Neural progenitor cell (in vitro differentiated cells): ENCODE data around the gene EFNA5. TPM values are rescaled to one million over a fixed set of nuclear protein-coding genes. Genes with fewer than 3 reads are reported as not detected.

Experiments used
- DNase-seq: peaks from one replicate; pipeline ENCODE4 v3.0.0-alpha.2; 2016; ENCODE audit warnings: low spot score
- H2AFZ ChIP-seq: fragments of 200-600 bp; sonication (generic); replicated peaks from 2 replicates; pipeline ENCODE4 v1.6.1; 2016; ENCODE audit warnings: antibody characterized with exemption
- H3F3A ChIP-seq: fragments of 200-600 bp; sonication (generic); 2 replicates; pipeline ENCODE4 v1.6.1; 2016; ENCODE audit warnings: antibody characterized with exemption, low read depth
- H3K27ac ChIP-seq: fragments of 200-600 bp; sonication (generic); 2 replicates; pipeline ENCODE4 v1.5.1; 2016; ENCODE audit warnings: mild to moderate bottlenecking
- H3K27me3 ChIP-seq: fragments of 200-600 bp; sonication (generic); 2 replicates; pipeline ENCODE4 v1.6.1; 2016; ENCODE audit warnings: mild to moderate bottlenecking, moderate library complexity
- H3K36me3 ChIP-seq: fragments of 200-600 bp; sonication (generic); 2 replicates; pipeline ENCODE4 v1.5.1; 2016
- H3K4me1 ChIP-seq: fragments of 200-600 bp; sonication (generic); 2 replicates; pipeline ENCODE4 v1.6.1; 2016; ENCODE audit warnings: mixed run types
- H3K4me2 ChIP-seq: fragments of 200-600 bp; sonication (generic); 2 replicates; pipeline ENCODE4 v1.6.1; 2016
- H3K4me3 ChIP-seq: fragments of 200-600 bp; sonication (generic); 2 replicates; pipeline ENCODE4 v1.5.1; 2016
- H3K79me2 ChIP-seq: fragments of 200-600 bp; sonication (generic); 2 replicates; pipeline ENCODE4 v1.6.1; 2016; ENCODE audit warnings: low read depth
- H3K9ac ChIP-seq: fragments of 200-600 bp; sonication (generic); 2 replicates; pipeline ENCODE4 v1.6.1; 2016
- H3K9me3 ChIP-seq: fragments of 200-600 bp; sonication (generic); 2 replicates; pipeline ENCODE4 v1.5.1; 2016; ENCODE audit warnings: low read depth
- H4K20me1 ChIP-seq: fragments of 200-600 bp; sonication (generic); 2 replicates; pipeline ENCODE4 v1.6.1; 2016; ENCODE audit warnings: low read depth
- H3K27ac Mint-ChIP-seq: 3 replicates; pipeline ENCODE4 v1.8.0; 2021; ENCODE audit warnings: mixed read lengths
- H3K27me3 Mint-ChIP-seq: 2 replicates; pipeline ENCODE4 v1.8.0; 2022; ENCODE audit warnings: low read depth, mild to moderate bottlenecking, inconsistent platforms, moderate library complexity, mixed read lengths; ENCODE audit not compliant: insufficient read depth
- H3K36me3 Mint-ChIP-seq: 3 replicates; pipeline ENCODE4 v1.8.0; 2021; ENCODE audit warnings: mixed read lengths
- H3K4me1 Mint-ChIP-seq: 3 replicates; pipeline ENCODE4 v1.8.0; 2021; ENCODE audit warnings: mixed read lengths
- H3K4me3 Mint-ChIP-seq: 3 replicates; pipeline ENCODE4 v1.8.0; 2021; ENCODE audit warnings: mild to moderate bottlenecking, moderate library complexity, mixed read lengths
- H3K9me3 Mint-ChIP-seq: 3 replicates; pipeline ENCODE4 v1.8.0; 2020; ENCODE audit warnings: mixed read lengths
- CTCF ChIP-seq: fragments of 200-600 bp; sonication (generic); IDR thresholded peaks from 2 replicates; pipeline ENCODE4 v1.5.1; 2017; ENCODE audit warnings: antibody characterized with exemption, mild to moderate bottlenecking
- EZH2 ChIP-seq: fragments of 200-600 bp; sonication (generic); IDR thresholded peaks from 2 replicates; pipeline ENCODE4 v1.6.1; 2017; ENCODE audit warnings: antibody characterized with exemption, mild to moderate bottlenecking, moderate library complexity
- EZH2phosphoT487 ChIP-seq: fragments of 200-600 bp; sonication (generic); IDR thresholded peaks from 2 replicates; pipeline ENCODE4 v1.6.1; 2017; ENCODE audit warnings: antibody characterized with exemption
- total RNA-seq: library from RNA; depleted of rRNA; stranded (reverse); fragments of >200 nt; gene quantifications from 2 replicates; pipeline ENCODE4 v1.2.3, GENCODE V29; 2015; ENCODE audit warnings: low replicate concordance

Gene EFNA5
- total RNA-seq, 1 donor from 2014 or later: 105 TPM

- peaks cover 39% of the 10 kb centered on the region for H3K4me1 ChIP-seq
- peak; percentile 22 for DNase-seq
- Mint-ChIP-seq H3K9me3 (no peaks in the 10 kb centered on the region), H3K4me3 (no peak overlapping the region), H3K27me3 (peaks cover 3% of the 10 kb centered on the region), H3K27ac (no peak overlapping the region), H3K4me1 (peaks cover 44% of the 10 kb centered on the region), H3K36me3 (peaks cover 8% of the 10 kb centered on the region)
- peaks cover 49% of the 10 kb centered on the region for H3F3A ChIP-seq
- H3K4me3 ChIP-seq: no peak overlapping the region
- peaks cover 98% of the 10 kb centered on the region for H4K20me1 ChIP-seq
- H3K9me3 ChIP-seq: no peaks in the 10 kb centered on the region
- no peak overlapping the region for H3K9ac ChIP-seq
- peaks cover 99% of the 10 kb centered on the region for H3K79me2 ChIP-seq
- no peak overlapping the region for H2AFZ ChIP-seq
- peak overlapping the region; percentile 74 for H3K27ac ChIP-seq
- no peaks in the 10 kb centered on the region for H3K36me3 ChIP-seq
- H3K27me3 ChIP-seq: no peaks in the 10 kb centered on the region
- peak overlapping the region; percentile 42 for H3K4me2 ChIP-seq
- TF ChIP-seq EZH2phosphoT487 (no peak), EZH2 (no peak), CTCF (no peak)
These were observed 49.6 kb downstream of the EFNA5 start for GRCh38 chr5:107621089-107621488.

- Histone ChIP-seq H3K79me2 (peaks cover 99% of the 10 kb centered on the region), H3K9ac (no peak overlapping the region), H3K4me3 (no peak overlapping the region), H3F3A (peaks cover 49% of the 10 kb centered on the region), H3K27me3 (no peaks in the 10 kb centered on the region), H3K4me2 (peak overlapping the region; percentile 42), H3K4me1 (peaks cover 52% of the 10 kb centered on the region), H2AFZ (no peak overlapping the region), H3K36me3 (no peaks in the 10 kb centered on the region), H4K20me1 (peaks cover 98% of the 10 kb centered on the region), H3K27ac (peak overlapping the region; percentile 74), H3K9me3 (no peaks in the 10 kb centered on the region)
- H3K27me3 Mint-ChIP-seq: peaks cover 3% of the 10 kb centered on the region
- H3K27ac Mint-ChIP-seq: peak overlapping the region; percentile 54
- H3K36me3 Mint-ChIP-seq: peaks cover 5% of the 10 kb centered on the region
- no peak overlapping the region for H3K4me3 Mint-ChIP-seq
- peaks cover 53% of the 10 kb centered on the region for H3K4me1 Mint-ChIP-seq
- H3K9me3 Mint-ChIP-seq: no peaks in the 10 kb centered on the region
- no peak for DNase-seq
- TF ChIP-seq EZH2phosphoT487 (no peak), EZH2 (no peak), CTCF (no peak)
These were observed 51.0 kb downstream of the EFNA5 start for GRCh38 chr5:107619781-107620180.

- H3K9me3 ChIP-seq: no peaks in the 10 kb centered on the region
- no peaks in the 10 kb centered on the region for H3K9me3 Mint-ChIP-seq
- H2AFZ ChIP-seq: no peak overlapping the region
- H3K4me1 ChIP-seq: peaks cover 66% of the 10 kb centered on the region
- H3K9ac ChIP-seq: no peak overlapping the region
- peaks cover 65% of the 10 kb centered on the region for H3K4me1 Mint-ChIP-seq
- peaks cover 5% of the 10 kb centered on the region for H3K36me3 ChIP-seq
- no peak for DNase-seq
- H3K4me3 ChIP-seq: no peak overlapping the region
- H4K20me1 ChIP-seq: peaks cover 98% of the 10 kb centered on the region
- no peak overlapping the region for H3K4me2 ChIP-seq
- peaks cover 99% of the 10 kb centered on the region for H3K79me2 ChIP-seq
- no peak overlapping the region for H3K27ac Mint-ChIP-seq
- H3F3A ChIP-seq: peaks cover 36% of the 10 kb centered on the region
- no peak overlapping the region for H3K27ac ChIP-seq
- peaks cover 7% of the 10 kb centered on the region for H3K36me3 Mint-ChIP-seq
- H3K27me3 ChIP-seq: no peaks in the 10 kb centered on the region
- peaks cover 3% of the 10 kb centered on the region for H3K27me3 Mint-ChIP-seq
- TF ChIP-seq CTCF (no peak), EZH2 (no peak), EZH2phosphoT487 (no peak)
- no peak overlapping the region for H3K4me3 Mint-ChIP-seq
These were observed 52.5 kb downstream of the EFNA5 start for GRCh38 chr5:107618242-107618641.
